Chondrocyte (in vitro differentiated cells): ENCODE data around the gene ABHD18. TPM values are rescaled to one million over a fixed set of nuclear protein-coding genes. Genes with fewer than 3 reads are reported as not detected.
"Not testable (repeated sequence)": the region's sequence is repeated elsewhere in the genome, so short reads cannot be mapped to it uniquely, and the experiment has no call there.

ENCODE experiments used
- DNase-seq: peaks from one replicate; pipeline ENCODE4 v3.0.0; 2021; ENCODE audit warnings: mixed read lengths, low spot score
- H3K27ac Mint-ChIP-seq: one replicate; pipeline ENCODE4 v1.8.0; 2021; ENCODE audit warnings: mild to moderate bottlenecking, moderate library complexity, mixed read lengths; ENCODE audit not compliant: unreplicated experiment
- H3K27me3 Mint-ChIP-seq: 2 replicates; pipeline ENCODE4 v1.8.0; 2021; ENCODE audit warnings: low read depth, mixed read lengths
- H3K36me3 Mint-ChIP-seq: 2 replicates; pipeline ENCODE4 v1.8.0; 2021; ENCODE audit warnings: low read depth, mixed read lengths
- H3K4me1 Mint-ChIP-seq: 2 replicates; pipeline ENCODE4 v1.8.0; 2021; ENCODE audit warnings: low read depth, mild to moderate bottlenecking, mixed read lengths
- H3K4me3 Mint-ChIP-seq: one replicate; pipeline ENCODE4 v1.8.0; 2021; ENCODE audit warnings: mild to moderate bottlenecking, moderate library complexity, mixed read lengths; ENCODE audit not compliant: unreplicated experiment
- H3K9me3 Mint-ChIP-seq: 2 replicates; pipeline ENCODE4 v1.8.0; 2021; ENCODE audit warnings: low read depth, mixed read lengths
- CTCF ChIP-seq: fragments of 200-600 bp; sonication (generic); IDR thresholded peaks from 2 replicates; pipeline ENCODE4 v1.5.0; 2021; ENCODE audit warnings: antibody characterized with exemption, mild to moderate bottlenecking, moderate library complexity
- total RNA-seq: library from RNA; stranded (reverse); gene quantifications from 3 replicates; pipeline ENCODE4 v1.2.1, GENCODE V29; 2021

Gene ABHD18
- total RNA-seq, 1 donor from 2014 or later = 9.9 TPM

- H3K9me3 Mint-ChIP-seq = peaks cover 3% of the 10 kb centered on the region
- H3K27ac Mint-ChIP-seq = no peak overlapping the region
- H3K4me1 Mint-ChIP-seq = peaks cover 10% of the 10 kb centered on the region
- no peak for DNase-seq
- TF ChIP-seq CTCF = no peak
- no peaks in the 10 kb centered on the region for H3K27me3 Mint-ChIP-seq
- H3K36me3 Mint-ChIP-seq = peaks cover 16% of the 10 kb centered on the region
- H3K4me3 Mint-ChIP-seq = no peak overlapping the region
These were observed 35.0 kb upstream of the ABHD18 start for GRCh38 chr4:127930175-127930574.

GRCh38 chr4:127931836-127932235, 33.4 kb upstream of the ABHD18 start:
- H3K36me3 Mint-ChIP-seq, DNase-seq, H3K27me3 Mint-ChIP-seq, H3K4me3 Mint-ChIP-seq, H3K9me3 Mint-ChIP-seq, H3K27ac Mint-ChIP-seq: not testable (repeated sequence)
- H3K4me1 Mint-ChIP-seq = peaks cover 13% of the 10 kb centered on the region

- H3K4me3 Mint-ChIP-seq = no peak overlapping the region
- no peak for TF ChIP-seq CTCF
- H3K27ac Mint-ChIP-seq = peak overlapping the region; percentile 88
- H3K9me3 Mint-ChIP-seq = no peaks in the 10 kb centered on the region
- H3K27me3 Mint-ChIP-seq = no peaks in the 10 kb centered on the region
- peaks cover 26% of the 10 kb centered on the region for H3K4me1 Mint-ChIP-seq
- DNase-seq = no peak
- H3K36me3 Mint-ChIP-seq = peaks cover 8% of the 10 kb centered on the region
These were observed 28.2 kb upstream of the ABHD18 start for GRCh38 chr4:127936974-127937373.

- H3K27me3 Mint-ChIP-seq = no peaks in the 10 kb centered on the region
- no peak for TF ChIP-seq CTCF
- H3K27ac Mint-ChIP-seq = no peak overlapping the region
- H3K36me3 Mint-ChIP-seq = no peaks in the 10 kb centered on the region
- H3K4me3 Mint-ChIP-seq = no peak overlapping the region
- H3K4me1 Mint-ChIP-seq = peaks cover 10% of the 10 kb centered on the region
- DNase-seq = no peak
- H3K9me3 Mint-ChIP-seq = no peaks in the 10 kb centered on the region
These were observed 8.1 kb upstream of the ABHD18 start for GRCh38 chr4:127957105-127957504.

GRCh38 chr4:127959794-127960193, 5.4 kb upstream of the ABHD18 start:
- TF ChIP-seq CTCF = no peak
- Mint-ChIP-seq H3K27ac (no peak overlapping the region), H3K4me3 (no peak overlapping the region), H3K9me3 (no peaks in the 10 kb centered on the region), H3K27me3 (no peaks in the 10 kb centered on the region), H3K36me3 (no peaks in the 10 kb centered on the region), H3K4me1 (peaks cover 25% of the 10 kb centered on the region)
- DNase-seq = no peak

- peak overlapping the region; percentile 17 for H3K27ac Mint-ChIP-seq
- not testable (repeated sequence) for H3K27me3 Mint-ChIP-seq
These were observed 1.4 kb upstream of the ABHD18 start for GRCh38 chr4:127963633-127964398.

GRCh38 chr4:127964426-127965061, 662 bp upstream of the ABHD18 start:
- Mint-ChIP-seq H3K4me3 (peak overlapping the region; percentile 92), H3K4me1 (peaks cover 32% of the 10 kb centered on the region), H3K27ac (peak overlapping the region; percentile 96)
- not testable (repeated sequence) for H3K27me3 Mint-ChIP-seq, H3K36me3 Mint-ChIP-seq, DNase-seq, H3K9me3 Mint-ChIP-seq

More at GRCh38 chr4:127963633-127964398, 1.4 kb upstream of the ABHD18 start:
- peaks cover 32% of the 10 kb centered on the region for H3K4me1 Mint-ChIP-seq
- DNase-seq, H3K36me3 Mint-ChIP-seq, H3K9me3 Mint-ChIP-seq: not testable (repeated sequence)
- H3K4me3 Mint-ChIP-seq = peak overlapping the region; percentile 92
